Neural cell (in vitro differentiated cells): ENCODE results near the gene MGME1. TPM values are rescaled to one million over a fixed set of nuclear protein-coding genes. Genes with fewer than 3 reads are reported as not detected.

ENCODE experiments used
- H2AFZ ChIP-seq: fragments of 200-600, 300-800 bp; sonication (generic), shearing (Covaris generic); 2 replicates; pipeline ENCODE4 v1.6.0; 2014; ENCODE audit warnings: low read depth, mild to moderate bottlenecking, antibody characterized with exemption, low read length, moderate library complexity
- H3F3A ChIP-seq: fragments of 200-600 bp; shearing (Covaris generic); 2 replicates; pipeline ENCODE4 v1.6.1; 2016; ENCODE audit warnings: mild to moderate bottlenecking, moderate library complexity, mixed read lengths, antibody characterized with exemption, low read length; ENCODE audit not compliant: insufficient read depth, poor library complexity, severe bottlenecking
- H3K27ac ChIP-seq: fragments of 200-600, 300-800 bp; sonication (generic), shearing (Covaris generic); 2 replicates; pipeline ENCODE4 v1.5.1; 2014; ENCODE audit warnings: mild to moderate bottlenecking, low read length, moderate library complexity
- H3K27me3 ChIP-seq: fragments of 300-800, 200-600 bp; sonication (generic), shearing (Covaris generic); 2 replicates; pipeline ENCODE4 v1.6.0; 2014; ENCODE audit warnings: mild to moderate bottlenecking, low read depth, low read length, moderate library complexity; ENCODE audit not compliant: insufficient read depth
- H3K36me3 ChIP-seq: fragments of 300-800, 200-600 bp; sonication (generic), shearing (Covaris generic); 2 replicates; pipeline ENCODE4 v1.5.1; 2014; ENCODE audit warnings: mild to moderate bottlenecking, antibody characterized with exemption, low read length, moderate library complexity; ENCODE audit not compliant: insufficient read depth
- H3K4me2 ChIP-seq: fragments of 300-800, 200-600 bp; sonication (generic), shearing (Covaris generic); 2 replicates; pipeline ENCODE4 v1.6.0; 2014; ENCODE audit warnings: mild to moderate bottlenecking, low read length
- H3K4me3 ChIP-seq: fragments of 300-800, 200-600 bp; sonication (generic), shearing (Covaris generic); 2 replicates; pipeline ENCODE4 v1.5.1; 2014; ENCODE audit warnings: mild to moderate bottlenecking, low read length, moderate library complexity
- H3K79me2 ChIP-seq: fragments of 200-600 bp; shearing (Covaris generic); replicated peaks from 2 replicates; pipeline ENCODE4 v1.6.0; 2014; ENCODE audit warnings: mild to moderate bottlenecking, low read length, moderate library complexity; ENCODE audit not compliant: insufficient read depth
- H3K9ac ChIP-seq: fragments of 300-800, 200-600 bp; sonication (generic), shearing (Covaris generic); 2 replicates; pipeline ENCODE4 v1.6.1; 2016; ENCODE audit warnings: mild to moderate bottlenecking, low read length, mixed read lengths
- H3K9me2 ChIP-seq: fragments of 200-600 bp; shearing (Covaris generic); 2 replicates; pipeline ENCODE4 v1.6.1; 2016; ENCODE audit warnings: mild to moderate bottlenecking, low read length, mixed read lengths; ENCODE audit not compliant: insufficient read depth
- H3K9me3 ChIP-seq: fragments of 200-600, 300-800 bp; sonication (generic), shearing (Covaris generic); 2 replicates; pipeline ENCODE4 v1.6.1; 2016; ENCODE audit warnings: mild to moderate bottlenecking, mixed run types, low read length, moderate library complexity, mixed read lengths
- H4K20me1 ChIP-seq: fragments of 200-600 bp; shearing (Covaris generic); 2 replicates; pipeline ENCODE4 v1.6.1; 2016; ENCODE audit warnings: mild to moderate bottlenecking, mixed run types; ENCODE audit not compliant: insufficient read depth
- EP300 ChIP-seq: fragments of 450-650 bp; conservative IDR thresholded peaks from 2 replicates; pipeline ENCODE4 v1.6.1; 2014; ENCODE audit warnings: antibody characterized with exemption, mild to moderate bottlenecking, moderate library complexity; ENCODE audit not compliant: poor library complexity, severe bottlenecking
- EZH2 ChIP-seq: fragments of 200-600, 300-800 bp; shearing (Covaris generic), sonication (generic); IDR thresholded peaks from 2 replicates; pipeline ENCODE4 v1.6.1; 2014; ENCODE audit warnings: antibody characterized with exemption, low read length, borderline replicate concordance, mild to moderate bottlenecking; ENCODE audit not compliant: insufficient read depth, poor library complexity, severe bottlenecking
- MXI1 ChIP-seq: fragments of 450-650 bp; conservative IDR thresholded peaks from 2 replicates; pipeline ENCODE4 v1.6.1; 2014; ENCODE audit warnings: antibody characterized with exemption, mild to moderate bottlenecking; ENCODE audit not compliant: poor library complexity, severe bottlenecking
- POLR2AphosphoS5 ChIP-seq: IDR thresholded peaks from 2 replicates; pipeline ENCODE4 v1.6.1; 2012
- RAD21 ChIP-seq: fragments of 450-650 bp; conservative IDR thresholded peaks from 2 replicates; pipeline ENCODE4 v1.6.1; 2014; ENCODE audit warnings: antibody characterized with exemption, mild to moderate bottlenecking, moderate library complexity
- SMC3 ChIP-seq: fragments of 450-650 bp; conservative IDR thresholded peaks from 2 replicates; pipeline ENCODE4 v1.6.1; 2014; ENCODE audit warnings: antibody characterized with exemption, mild to moderate bottlenecking, moderate library complexity; ENCODE audit not compliant: poor library complexity
- TAF1 ChIP-seq: IDR thresholded peaks from 2 replicates; pipeline ENCODE4 v1.6.1; 2012; ENCODE audit warnings: low read depth
- polyA plus RNA-seq: library from polyadenylated mRNA; depleted of rRNA; stranded (reverse); fragments of >200 nt; gene quantifications from 2 replicates; pipeline ENCODE4 v1.2.3, GENCODE V29; 2014
- TF ChIP-seq, protein P1 (sequence below): IDR thresholded peaks from 2 replicates; pipeline ENCODE4 v1.6.1; 2012; ENCODE audit warnings: borderline replicate concordance
- TF ChIP-seq, protein P2 (sequence below): fragments of 450-650 bp; IDR thresholded peaks from 2 replicates; pipeline ENCODE4 v1.5.1; 2014; ENCODE audit warnings: antibody characterized with exemption, mild to moderate bottlenecking, moderate library complexity; ENCODE audit not compliant: poor library complexity, severe bottlenecking

MGME1 gene
- polyA plus RNA-seq, 1 donor from 2014 or later, result 7.0 TPM

DNA sequence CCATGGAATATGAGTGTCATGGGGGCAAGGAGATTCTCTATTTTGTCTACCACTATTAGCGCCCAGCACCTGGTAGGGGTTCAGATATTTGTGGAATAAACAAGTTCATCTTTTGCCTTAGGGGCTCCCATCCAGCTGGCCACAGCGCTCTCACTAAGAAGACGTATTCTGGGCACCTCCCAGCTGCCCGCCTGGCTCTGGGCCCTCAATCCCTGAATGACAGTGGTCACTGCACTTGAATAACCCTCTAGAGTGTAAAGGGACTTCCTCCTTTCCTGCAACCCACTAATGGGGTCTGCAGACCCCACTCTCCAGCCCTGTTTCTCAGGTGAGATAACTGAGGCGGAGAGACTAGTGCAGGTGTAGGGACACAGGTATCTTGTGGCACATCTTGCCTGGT, 36.4 kb upstream of the MGME1 start:
- Histone ChIP-seq H3K36me3 (no peaks in the 10 kb centered on the region), H4K20me1 (no peaks in the 10 kb centered on the region), H3K27ac (no peak overlapping the region), H3F3A (no peaks in the 10 kb centered on the region), H3K9me3 (no peaks in the 10 kb centered on the region), H3K79me2 (no peaks in the 10 kb centered on the region), H3K9ac (no peak overlapping the region), H3K4me2 (no peak overlapping the region), H2AFZ (no peak overlapping the region), H3K27me3 (no peaks in the 10 kb centered on the region), H3K9me2 (no peaks in the 10 kb centered on the region), H3K4me3 (no peak overlapping the region)
- no peak for TF ChIP-seq POLR2AphosphoS5
- TF ChIP-seq EP300, result no peak
- TF ChIP-seq, protein P1, sequence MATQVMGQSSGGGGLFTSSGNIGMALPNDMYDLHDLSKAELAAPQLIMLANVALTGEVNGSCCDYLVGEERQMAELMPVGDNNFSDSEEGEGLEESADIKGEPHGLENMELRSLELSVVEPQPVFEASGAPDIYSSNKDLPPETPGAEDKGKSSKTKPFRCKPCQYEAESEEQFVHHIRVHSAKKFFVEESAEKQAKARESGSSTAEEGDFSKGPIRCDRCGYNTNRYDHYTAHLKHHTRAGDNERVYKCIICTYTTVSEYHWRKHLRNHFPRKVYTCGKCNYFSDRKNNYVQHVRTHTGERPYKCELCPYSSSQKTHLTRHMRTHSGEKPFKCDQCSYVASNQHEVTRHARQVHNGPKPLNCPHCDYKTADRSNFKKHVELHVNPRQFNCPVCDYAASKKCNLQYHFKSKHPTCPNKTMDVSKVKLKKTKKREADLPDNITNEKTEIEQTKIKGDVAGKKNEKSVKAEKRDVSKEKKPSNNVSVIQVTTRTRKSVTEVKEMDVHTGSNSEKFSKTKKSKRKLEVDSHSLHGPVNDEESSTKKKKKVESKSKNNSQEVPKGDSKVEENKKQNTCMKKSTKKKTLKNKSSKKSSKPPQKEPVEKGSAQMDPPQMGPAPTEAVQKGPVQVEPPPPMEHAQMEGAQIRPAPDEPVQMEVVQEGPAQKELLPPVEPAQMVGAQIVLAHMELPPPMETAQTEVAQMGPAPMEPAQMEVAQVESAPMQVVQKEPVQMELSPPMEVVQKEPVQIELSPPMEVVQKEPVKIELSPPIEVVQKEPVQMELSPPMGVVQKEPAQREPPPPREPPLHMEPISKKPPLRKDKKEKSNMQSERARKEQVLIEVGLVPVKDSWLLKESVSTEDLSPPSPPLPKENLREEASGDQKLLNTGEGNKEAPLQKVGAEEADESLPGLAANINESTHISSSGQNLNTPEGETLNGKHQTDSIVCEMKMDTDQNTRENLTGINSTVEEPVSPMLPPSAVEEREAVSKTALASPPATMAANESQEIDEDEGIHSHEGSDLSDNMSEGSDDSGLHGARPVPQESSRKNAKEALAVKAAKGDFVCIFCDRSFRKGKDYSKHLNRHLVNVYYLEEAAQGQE, result no peak
- TF ChIP-seq EZH2, result no peak
- TF ChIP-seq MXI1, result no peak
- no peak for TF ChIP-seq TAF1
- TF ChIP-seq RAD21, result no peak

DNA sequence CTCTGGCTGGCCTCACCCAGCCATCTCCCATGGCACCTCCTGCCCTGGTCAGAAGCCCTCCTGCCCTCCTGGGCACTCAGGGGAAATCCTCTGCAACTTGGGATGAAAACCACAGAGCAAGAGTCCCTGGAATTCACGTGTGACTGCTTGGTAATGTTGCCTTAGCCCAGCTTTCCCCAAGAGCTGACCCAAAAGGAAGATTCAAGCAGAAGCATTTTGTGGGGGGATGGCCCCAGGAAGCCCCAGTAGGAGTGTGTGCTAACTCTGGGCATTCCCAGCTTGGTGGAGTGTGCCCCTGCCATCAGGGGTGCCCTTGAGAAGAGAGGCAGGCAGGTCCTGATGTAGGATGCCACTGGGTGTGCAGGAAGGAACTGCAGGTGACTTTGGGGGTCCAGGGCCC, 35.7 kb upstream of the MGME1 start:
- no peaks in the 10 kb centered on the region for H3F3A ChIP-seq

More for the DNA sequence above, 35.7 kb upstream of the MGME1 start:
- H3K4me2 ChIP-seq, result no peak overlapping the region
- no peaks in the 10 kb centered on the region for H4K20me1 ChIP-seq
- no peaks in the 10 kb centered on the region for H3K9me2 ChIP-seq
- no peak overlapping the region for H3K27ac ChIP-seq
- no peak overlapping the region for H3K9ac ChIP-seq
- H2AFZ ChIP-seq, result no peak overlapping the region
- no peaks in the 10 kb centered on the region for H3K79me2 ChIP-seq
- no peaks in the 10 kb centered on the region for H3K36me3 ChIP-seq
- H3K9me3 ChIP-seq, result no peaks in the 10 kb centered on the region
- H3K27me3 ChIP-seq, result no peaks in the 10 kb centered on the region
- TF ChIP-seq, protein P1, result no peak
- TF ChIP-seq POLR2AphosphoS5, result no peak
- no peak for TF ChIP-seq MXI1
- TF ChIP-seq RAD21, result no peak
- no peak for TF ChIP-seq EP300
- TF ChIP-seq TAF1, result no peak
- no peak for TF ChIP-seq SMC3
- TF ChIP-seq EZH2, result no peak
- TF ChIP-seq, protein P2, sequence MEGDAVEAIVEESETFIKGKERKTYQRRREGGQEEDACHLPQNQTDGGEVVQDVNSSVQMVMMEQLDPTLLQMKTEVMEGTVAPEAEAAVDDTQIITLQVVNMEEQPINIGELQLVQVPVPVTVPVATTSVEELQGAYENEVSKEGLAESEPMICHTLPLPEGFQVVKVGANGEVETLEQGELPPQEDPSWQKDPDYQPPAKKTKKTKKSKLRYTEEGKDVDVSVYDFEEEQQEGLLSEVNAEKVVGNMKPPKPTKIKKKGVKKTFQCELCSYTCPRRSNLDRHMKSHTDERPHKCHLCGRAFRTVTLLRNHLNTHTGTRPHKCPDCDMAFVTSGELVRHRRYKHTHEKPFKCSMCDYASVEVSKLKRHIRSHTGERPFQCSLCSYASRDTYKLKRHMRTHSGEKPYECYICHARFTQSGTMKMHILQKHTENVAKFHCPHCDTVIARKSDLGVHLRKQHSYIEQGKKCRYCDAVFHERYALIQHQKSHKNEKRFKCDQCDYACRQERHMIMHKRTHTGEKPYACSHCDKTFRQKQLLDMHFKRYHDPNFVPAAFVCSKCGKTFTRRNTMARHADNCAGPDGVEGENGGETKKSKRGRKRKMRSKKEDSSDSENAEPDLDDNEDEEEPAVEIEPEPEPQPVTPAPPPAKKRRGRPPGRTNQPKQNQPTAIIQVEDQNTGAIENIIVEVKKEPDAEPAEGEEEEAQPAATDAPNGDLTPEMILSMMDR, result no peak
- H3K4me3 ChIP-seq, result no peak overlapping the region
